A204.1 (cell line): ENCODE measurements around the gene RTN4R.

ENCODE experiments used
- FAIRE-seq: peaks from 2 replicates; lab custom pipeline; 2012; peaks lifted over from hg19 to GRCh38; lab: Jason Lieb, UNC

Gene RTN4R

GRCh38 chr22:20198557-20199319 lies 69.4 kb downstream of the RTN4R start:
- FAIRE-seq: no peak

DNA sequence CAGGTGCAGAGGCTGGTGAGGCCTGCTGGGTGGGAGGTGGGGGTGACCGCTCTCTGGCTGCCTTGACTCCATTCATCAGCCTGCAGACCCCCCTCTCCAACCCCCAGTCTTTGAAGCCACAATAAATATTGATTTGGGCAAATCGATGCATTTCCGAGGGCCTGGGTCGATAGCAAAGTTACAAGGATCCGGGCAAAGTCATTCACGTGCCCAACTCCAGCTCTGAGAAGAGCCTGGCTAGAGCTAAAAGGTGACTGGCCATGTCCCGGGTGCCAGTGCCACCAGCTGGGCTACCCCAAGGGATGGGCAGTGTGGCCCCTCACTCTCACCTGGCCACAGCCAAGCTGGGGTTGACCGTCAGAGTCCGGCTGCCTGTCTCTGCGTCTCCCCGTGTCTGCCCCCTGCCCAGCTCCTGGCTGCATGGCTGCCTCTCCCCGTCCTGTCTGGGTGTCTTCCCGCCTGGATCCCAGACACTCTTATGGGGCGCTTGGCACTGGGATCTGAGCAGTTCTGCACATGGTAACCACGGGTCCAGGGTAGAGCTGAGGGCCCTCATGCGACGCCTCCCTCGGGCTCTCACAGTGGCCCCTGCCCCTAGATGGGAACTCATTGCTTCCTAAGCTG lies 70.6 kb downstream of the RTN4R start:
- FAIRE-seq: no peak

- no peak for FAIRE-seq
These were observed 71.8 kb downstream of the RTN4R start for GRCh38 chr22:20196094-20196842.

- FAIRE-seq: no peak
These were observed 73.2 kb downstream of the RTN4R start for GRCh38 chr22:20194681-20195593.

DNA sequence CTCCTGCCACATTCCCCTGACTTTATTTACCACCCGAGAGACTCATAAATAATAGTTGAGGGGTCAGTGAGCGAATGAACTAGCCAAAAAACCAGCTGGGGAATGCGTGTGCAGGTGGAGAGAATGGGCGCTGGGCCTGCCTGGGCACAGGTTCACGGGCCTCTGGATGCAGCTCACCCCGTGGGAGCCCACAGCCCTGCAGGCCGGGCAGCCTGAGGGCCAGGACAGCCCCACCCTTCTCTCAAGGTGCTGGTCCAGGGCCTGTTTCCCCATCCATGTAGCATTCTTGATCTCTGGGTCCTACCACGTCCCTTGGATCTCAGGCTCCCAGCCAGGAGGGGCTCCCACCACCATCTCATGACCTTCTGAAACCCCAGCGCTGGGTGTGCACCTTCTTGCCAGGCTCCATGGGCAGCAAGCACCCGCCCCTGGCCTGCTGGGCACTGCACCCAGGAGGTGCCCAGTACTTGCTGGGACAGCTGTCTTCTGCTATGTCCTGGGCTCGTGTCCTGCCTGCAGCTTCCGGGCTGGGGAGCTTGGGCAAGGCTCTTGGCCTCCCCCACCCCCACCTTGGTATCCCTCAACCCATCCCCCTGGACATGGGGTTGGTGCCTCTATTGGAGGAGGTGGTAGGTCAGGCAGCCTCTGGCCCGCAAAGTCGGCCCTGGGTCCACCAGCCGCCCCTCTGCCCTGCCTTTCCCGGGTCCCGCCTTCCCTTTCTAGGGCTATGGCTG lies 74.2 kb downstream of the RTN4R start:
- FAIRE-seq: no peak

- FAIRE-seq: no peak
These were observed 75.0 kb downstream of the RTN4R start for GRCh38 chr22:20192972-20193760.

- FAIRE-seq: no peak
These were observed 75.7 kb downstream of the RTN4R start for GRCh38 chr22:20192293-20192971.

GRCh38 chr22:20191803-20192202 lies 76.3 kb downstream of the RTN4R start:
- no peak for FAIRE-seq
